Caco-2 (cell line): ENCODE results near the gene MAP7D3. TPM values are rescaled to one million over a fixed set of nuclear protein-coding genes. Genes with fewer than 3 reads are reported as not detected.

Experiments used
- BruUV-seq: library from RNA; stranded (reverse); fragments of 400-500 nt; replicated peaks from 2 replicates; lab custom pipeline; 2021; lab: Mats Ljungman, UMichigan
- CTCF ChIA-PET: fragments of 300-600 bp; sonication (Branson Sonifier 250); formaldehyde crosslinking; loops from one replicate; lab custom pipeline; 2022; ENCODE audit warnings: antibody characterized with exemption; lab: Charles Lee
- POLR2A ChIA-PET: fragments of 300-600 bp; sonication (Branson Sonifier 250); formaldehyde crosslinking; loops from one replicate; lab custom pipeline; 2022; ENCODE audit warnings: antibody characterized with exemption; lab: Charles Lee
- DNase-seq, 2 experiments: peaks; one replicate each; pipeline versions ENCODE4 v3.0.0 to v3.0.0-alpha.2; 2020 to 2022
- H3K27me3 ChIP-seq: replicated peaks from 2 replicates; pipeline ENCODE4 v1.6.0; 2011; ENCODE audit warnings: low read length; ENCODE audit not compliant: control insufficient read depth, insufficient read depth
- H3K36me3 ChIP-seq: 2 replicates; pipeline ENCODE4 v1.5.1; 2011; ENCODE audit warnings: low read length; ENCODE audit not compliant: control insufficient read depth, insufficient read depth
- H3K4me1 ChIP-seq: fragments of 250-450 bp; sonication (Bioruptor Pico); 2 replicates; pipeline ENCODE4 v1.5.1; 2020; ENCODE audit warnings: mild to moderate bottlenecking
- H3K4me3 ChIP-seq: 2 replicates; pipeline ENCODE4 v1.5.1; 2011; ENCODE audit warnings: low read depth, mild to moderate bottlenecking, control low read depth, low read length
- H3K9me3 ChIP-seq: fragments of 250-450 bp; sonication (Bioruptor Pico); 2 replicates; pipeline ENCODE4 v1.5.1; 2020; ENCODE audit warnings: mild to moderate bottlenecking, moderate library complexity
- H3K27ac Mint-ChIP-seq: one replicate; pipeline ENCODE4 v1.8.0; 2022; ENCODE audit warnings: mixed read lengths; ENCODE audit not compliant: unreplicated experiment
- H3K27me3 Mint-ChIP-seq: one replicate; pipeline ENCODE4 v1.8.0; 2022; ENCODE audit warnings: mixed read lengths; ENCODE audit not compliant: insufficient read depth, unreplicated experiment
- H3K36me3 Mint-ChIP-seq: one replicate; pipeline ENCODE4 v1.8.0; 2022; ENCODE audit warnings: mild to moderate bottlenecking, mixed read lengths; ENCODE audit not compliant: insufficient read depth, unreplicated experiment
- H3K4me1 Mint-ChIP-seq: one replicate; pipeline ENCODE4 v1.8.0; 2022; ENCODE audit warnings: low read depth, mixed read lengths; ENCODE audit not compliant: unreplicated experiment
- H3K4me3 Mint-ChIP-seq: one replicate; pipeline ENCODE4 v1.8.0; 2022; ENCODE audit warnings: mild to moderate bottlenecking, moderate library complexity, mixed read lengths; ENCODE audit not compliant: unreplicated experiment
- H3K9me3 Mint-ChIP-seq: one replicate; pipeline ENCODE4 v1.8.0; 2022; ENCODE audit warnings: mixed read lengths; ENCODE audit not compliant: unreplicated experiment
- intact Hi-C: fragments of 100-400 bp; cut with micrococcal nuclease; formaldehyde crosslinking; loops from one replicate; pipeline ENCODE4 v1.10.0; 2022; ENCODE audit not compliant: unreplicated experiment
- total RNA-seq: library from RNA; stranded (reverse); gene quantifications from 2 replicates; pipeline ENCODE4 v1.2.3, GENCODE V29; 2022
- TF ChIP-seq, protein P1 (sequence below), 2 experiments: fragments of 200-600 bp in 1 of 2; IDR thresholded peaks; 1 replicate in 1 of 2; 2 replicates in 1 of 2; pipeline versions ENCODE4 v1.5.1 to v1.8.0; 2011 to 2022; ENCODE audit warnings: antibody characterized with exemption in 1 of 2, control low read depth in 1 of 2, inconsistent platforms in 1 of 2, low read depth in 1 of 2, low read length in 1 of 2, mild to moderate bottlenecking in 1 of 2, moderate library complexity in 1 of 2; ENCODE audit not compliant: insufficient read depth in 1 of 2, severe bottlenecking in 1 of 2, unreplicated experiment in 1 of 2

The MAP7D3 gene
- total RNA-seq, 1 experiment from 2014 or later = 6.0 TPM

DNA sequence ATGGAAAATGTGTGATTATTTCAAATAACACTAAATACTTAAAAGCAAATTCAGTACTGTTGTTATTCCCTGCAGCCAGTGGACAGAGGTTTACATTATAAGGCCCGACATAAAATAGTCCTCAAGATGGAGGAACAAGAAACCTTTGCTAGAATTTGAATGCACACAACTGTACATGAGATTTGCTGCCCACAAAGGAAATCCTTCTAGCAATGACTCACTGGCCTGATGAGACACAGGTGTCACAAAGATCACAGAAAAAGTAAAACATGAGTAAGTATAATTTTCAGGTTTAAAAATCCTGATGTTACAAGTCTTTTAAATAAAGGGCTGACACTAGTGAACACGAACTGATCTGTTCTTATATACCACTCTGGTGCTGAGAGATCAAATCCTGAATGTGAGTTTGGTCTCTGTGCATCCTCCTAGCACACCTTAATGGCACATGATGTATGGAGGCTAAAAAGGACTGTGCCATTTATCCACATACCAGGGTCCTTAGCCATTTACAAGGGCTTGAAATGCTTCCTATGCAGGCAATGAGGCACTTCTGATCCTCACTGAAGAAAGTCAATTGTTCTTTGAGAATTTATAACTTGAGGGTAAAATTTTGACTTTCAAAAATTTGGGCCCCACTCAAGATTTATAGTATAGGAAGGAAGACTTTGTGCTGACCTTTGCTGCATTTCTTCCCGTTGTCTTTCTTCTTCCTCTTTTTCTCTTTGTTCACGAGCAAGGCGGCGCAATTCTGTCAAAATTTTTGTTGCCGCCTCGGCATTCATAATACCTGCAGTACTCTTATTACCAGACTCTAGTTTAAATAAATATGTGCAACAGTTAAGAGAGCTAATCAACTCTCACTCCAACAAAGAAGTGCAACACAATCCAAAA is 23.0 kb downstream of the MAP7D3 start:
- H3K4me1 Mint-ChIP-seq = no peaks in the 10 kb centered on the region
- Histone ChIP-seq H3K36me3 (no peaks in the 10 kb centered on the region), H3K27me3 (no peaks in the 10 kb centered on the region), H3K4me3 (no peak overlapping the region), H3K9me3 (no peaks in the 10 kb centered on the region), H3K4me1 (no peaks in the 10 kb centered on the region)
- H3K27ac Mint-ChIP-seq = no peak overlapping the region
- H3K27me3 Mint-ChIP-seq = no peaks in the 10 kb centered on the region
- no peak overlapping the region for H3K4me3 Mint-ChIP-seq
- intact Hi-C loops = no loop called here
- CTCF ChIA-PET = no interaction called here
- TF ChIP-seq, protein P1, sequence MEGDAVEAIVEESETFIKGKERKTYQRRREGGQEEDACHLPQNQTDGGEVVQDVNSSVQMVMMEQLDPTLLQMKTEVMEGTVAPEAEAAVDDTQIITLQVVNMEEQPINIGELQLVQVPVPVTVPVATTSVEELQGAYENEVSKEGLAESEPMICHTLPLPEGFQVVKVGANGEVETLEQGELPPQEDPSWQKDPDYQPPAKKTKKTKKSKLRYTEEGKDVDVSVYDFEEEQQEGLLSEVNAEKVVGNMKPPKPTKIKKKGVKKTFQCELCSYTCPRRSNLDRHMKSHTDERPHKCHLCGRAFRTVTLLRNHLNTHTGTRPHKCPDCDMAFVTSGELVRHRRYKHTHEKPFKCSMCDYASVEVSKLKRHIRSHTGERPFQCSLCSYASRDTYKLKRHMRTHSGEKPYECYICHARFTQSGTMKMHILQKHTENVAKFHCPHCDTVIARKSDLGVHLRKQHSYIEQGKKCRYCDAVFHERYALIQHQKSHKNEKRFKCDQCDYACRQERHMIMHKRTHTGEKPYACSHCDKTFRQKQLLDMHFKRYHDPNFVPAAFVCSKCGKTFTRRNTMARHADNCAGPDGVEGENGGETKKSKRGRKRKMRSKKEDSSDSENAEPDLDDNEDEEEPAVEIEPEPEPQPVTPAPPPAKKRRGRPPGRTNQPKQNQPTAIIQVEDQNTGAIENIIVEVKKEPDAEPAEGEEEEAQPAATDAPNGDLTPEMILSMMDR (IDR thresholded peaks at IDR 0.05; ENCODE audit: insufficient read depth in 1 of 2, low read depth in 1 of 2, low read length in 1 of 2, severe bottlenecking in 1 of 2, unreplicated experiment in 1 of 2) = no peak
- H3K9me3 Mint-ChIP-seq = no peaks in the 10 kb centered on the region
- no peaks in the 10 kb centered on the region for H3K36me3 Mint-ChIP-seq
- BruUV-seq = no TSS peak
- POLR2A ChIA-PET = no interaction called here
- DNase-seq = no peak

DNA sequence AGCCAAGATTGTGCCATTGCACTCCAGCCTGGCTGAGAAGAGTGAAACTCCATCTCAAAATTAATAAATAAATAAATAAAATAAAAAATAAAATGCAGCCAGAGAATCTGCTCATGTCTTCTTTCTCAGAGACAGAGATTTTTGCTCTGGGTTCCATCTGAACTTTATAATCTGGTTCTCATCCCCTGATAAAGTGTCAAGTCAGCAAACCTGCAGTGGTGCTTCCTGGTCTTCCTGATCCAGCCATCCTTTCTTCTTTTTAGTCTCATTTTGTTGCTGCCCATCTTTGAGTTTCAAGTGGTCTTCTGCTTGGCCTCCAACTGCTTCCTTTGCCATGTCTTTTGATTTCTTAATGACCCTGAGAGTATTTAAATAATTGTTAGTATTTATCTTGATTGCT is 24.1 kb downstream of the MAP7D3 start:
- CTCF ChIA-PET = no interaction called here
- Histone ChIP-seq H3K27me3 (no peaks in the 10 kb centered on the region), H3K4me1 (no peaks in the 10 kb centered on the region), H3K9me3 (no peaks in the 10 kb centered on the region), H3K36me3 (no peaks in the 10 kb centered on the region), H3K4me3 (no peak overlapping the region)
- POLR2A ChIA-PET = no interaction called here
- TF ChIP-seq, protein P1 (IDR thresholded peaks at IDR 0.05; ENCODE audit: insufficient read depth in 1 of 2, low read depth in 1 of 2, low read length in 1 of 2, severe bottlenecking in 1 of 2, unreplicated experiment in 1 of 2) = no peak
- H3K4me1 Mint-ChIP-seq = no peaks in the 10 kb centered on the region
- no peaks in the 10 kb centered on the region for H3K27me3 Mint-ChIP-seq
- H3K4me3 Mint-ChIP-seq = no peak overlapping the region
- H3K27ac Mint-ChIP-seq = no peak overlapping the region
- H3K36me3 Mint-ChIP-seq = no peaks in the 10 kb centered on the region
- DNase-seq = no peak
- H3K9me3 Mint-ChIP-seq = no peaks in the 10 kb centered on the region
- intact Hi-C loops = no loop called here
- BruUV-seq = no TSS peak

DNA sequence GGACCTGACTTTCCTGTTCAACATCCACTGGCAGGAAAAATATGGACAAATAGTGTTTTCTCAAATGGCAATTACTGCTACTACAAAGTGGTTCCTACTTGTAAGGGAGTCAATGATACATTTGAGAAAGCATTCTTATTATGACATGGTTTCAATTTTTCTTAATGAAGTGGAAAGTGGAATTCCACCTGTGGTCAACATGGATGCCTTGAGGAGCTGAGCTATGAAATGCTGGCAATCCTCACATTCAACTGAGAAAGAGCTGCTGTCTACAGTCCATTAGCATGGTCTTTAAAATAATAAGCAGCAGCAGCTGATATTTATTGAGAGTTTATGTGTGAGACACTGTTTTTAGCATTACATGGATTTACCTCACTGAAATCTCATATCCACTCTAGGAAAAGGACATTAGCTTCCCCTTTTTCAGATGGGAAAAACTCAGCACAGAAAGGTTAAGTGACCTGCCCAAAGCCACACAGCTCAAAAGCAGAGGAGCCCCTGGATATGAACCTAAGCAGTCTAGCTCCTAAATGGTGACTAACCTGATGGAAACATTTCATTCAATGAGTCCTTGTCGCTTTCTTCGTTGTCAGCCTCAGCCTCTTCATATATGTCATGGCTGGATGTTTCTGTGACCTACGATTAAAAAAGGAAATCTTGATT is 29.2 kb downstream of the MAP7D3 start:
- no peaks in the 10 kb centered on the region for H3K9me3 Mint-ChIP-seq
- BruUV-seq = no TSS peak
- Histone ChIP-seq H3K4me3 (no peak overlapping the region), H3K4me1 (peaks cover 7% of the 10 kb centered on the region), H3K36me3 (no peaks in the 10 kb centered on the region), H3K27me3 (no peaks in the 10 kb centered on the region), H3K9me3 (no peaks in the 10 kb centered on the region)
- H3K4me3 Mint-ChIP-seq = no peak overlapping the region
- no peak for DNase-seq
- intact Hi-C loops = no loop called here
- no peaks in the 10 kb centered on the region for H3K4me1 Mint-ChIP-seq
- ChIA-PET CTCF (no interaction called here), POLR2A (no interaction called here)
- H3K27ac Mint-ChIP-seq = no peak overlapping the region
- no peaks in the 10 kb centered on the region for H3K27me3 Mint-ChIP-seq
- peaks cover 6% of the 10 kb centered on the region for H3K36me3 Mint-ChIP-seq
- TF ChIP-seq, protein P1 (IDR thresholded peaks at IDR 0.05; ENCODE audit: insufficient read depth in 1 of 2, low read depth in 1 of 2, low read length in 1 of 2, severe bottlenecking in 1 of 2, unreplicated experiment in 1 of 2) = no peak
